ENCODE results near the gene CFAP65. TPM values are rescaled to one million over a fixed set of nuclear protein-coding genes. Genes with fewer than 3 reads are reported as not detected.

Gene CFAP65
- total and polyA plus RNA-seq, 2 of the 13 experiments (the other 11 are each of a cell fraction or from before 2014, with no cell fraction given): 0.05 TPM; not detected in 1

- TF ChIP-seq ZFP36L1 (CRISPR knock-in tag; IDR thresholded peaks at IDR 0.05): no peak
These were observed 85.3 kb downstream of the CFAP65 start (continued) for GRCh38 chr2:218956039-218956438.

DNA sequence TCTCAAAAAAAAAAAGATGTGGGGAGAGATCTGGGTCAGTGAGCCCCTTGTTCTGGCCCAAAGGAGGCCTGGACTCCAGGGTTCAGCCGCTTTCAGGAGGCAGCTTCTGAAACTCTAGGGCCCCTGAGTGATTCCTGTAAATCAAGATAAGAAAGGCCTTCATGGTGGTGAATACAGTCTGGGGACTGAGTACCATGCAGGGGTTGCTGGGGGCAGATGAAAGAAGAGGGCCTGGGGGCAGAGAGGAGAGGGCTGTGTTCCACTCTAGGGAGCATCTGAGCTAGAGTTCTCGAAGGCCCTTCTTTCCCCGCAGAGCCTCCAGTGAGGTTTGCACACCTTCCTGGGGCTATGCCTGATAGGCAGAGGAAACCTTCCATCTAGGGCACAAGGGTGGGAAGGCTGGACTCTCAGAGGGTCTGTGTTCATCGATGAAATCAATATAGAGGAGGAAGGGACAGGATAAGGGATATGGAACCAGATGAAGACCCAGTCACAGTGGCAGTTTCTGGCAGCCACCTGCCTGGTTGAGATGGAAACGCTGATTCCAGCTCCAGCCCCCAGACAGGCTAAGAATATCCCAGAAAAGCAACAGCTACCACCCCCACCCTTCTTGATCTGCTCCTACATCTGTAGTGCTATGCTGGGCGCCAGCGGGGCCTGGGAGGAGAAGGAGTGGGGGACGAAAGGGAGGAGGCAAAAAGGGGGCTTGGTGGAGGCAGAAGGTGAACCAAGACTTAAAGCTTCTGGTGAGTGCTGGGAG, 86.6 kb downstream of the CFAP65 start:
- Histone ChIP-seq H3K27me3 (ENCODE audit: control insufficient read depth in 1 of 2, insufficient read depth in 2 of 2, low read length in 2 of 2) (peaks cover 4 to 80% of the 10 kb centered on the region in 2 experiments), H3K4me2 (ENCODE audit: low read depth, low read length) (no peak overlapping the region), H2AFZ (ENCODE audit: low read length) (no peak overlapping the region), H3K4me3 (replicated peaks in 1 of 3; ENCODE audit: insufficient read depth in 1 of 3, low read depth in 2 of 3, low read length in 3 of 3) (no peak overlapping the region), H4K20me1 (ENCODE audit: insufficient read depth, low read length) (no peaks in the 10 kb centered on the region), H3K9me3 (ENCODE audit: low read length) (no peaks in the 10 kb centered on the region), H3K9ac (ENCODE audit: insufficient read depth, low read depth, low read length) (no peak overlapping the region), H3K79me2 (ENCODE audit: insufficient read depth, low read length) (no peaks in the 10 kb centered on the region), H3K4me1 (ENCODE audit: insufficient read depth, low read length) (peaks cover 6% of the 10 kb centered on the region; the same call in 1 of the 2 replicates), H3K36me3 (replicated peaks in 1 of 2; ENCODE audit: control insufficient read depth in 1 of 2, insufficient read depth in 2 of 2, low read length in 2 of 2) (no peaks in the 10 kb centered on the region), H3K27ac (ENCODE audit: extremely low read length, insufficient read depth, low read length) (no peak overlapping the region)
- in situ Hi-C loops (cut with HindIII; ENCODE audit: extremely low pct_ligation_motif_present, low pct_unique_long_range_greater_than_20kb) (no loop called here), intact Hi-C loops (cut with micrococcal nuclease; ENCODE audit: unreplicated experiment) (loop anchor here (10.0 kb wide), 1 partner anchor 90 kb away; no protein-coding TSS in a partner anchor)
- WGBS (ENCODE audit: low lambda C conversion rate): 8% methylated on average over 8 of the region's 8 CpGs
- DNase-seq (ENCODE audit: low spot score): no peak
- no TSS peak for BruUV-seq (replicated peaks)
- ChIA-PET CTCF (ENCODE audit: low intra/inter-chr PET ratio, low total read pairs) (no interaction called here), POLR2A (no interaction called here)
- TF ChIP-seq RARA (CRISPR knock-in tag; IDR thresholded peaks at IDR 0.05) (no peak), ZNF451 (CRISPR knock-in tag; IDR thresholded peaks at IDR 0.05) (no peak), ETV6 (CRISPR knock-in tag; conservative IDR thresholded peaks at IDR 0.05) (no peak), FIP1L1 (IDR thresholded peaks at IDR 0.05; ENCODE audit: borderline replicate concordance, insufficient read depth, low read depth, low read length) (no peak), HBP1 (CRISPR knock-in tag; IDR thresholded peaks at IDR 0.05; ENCODE audit: low read depth) (no peak), PREB (CRISPR knock-in tag; IDR thresholded peaks at IDR 0.05) (no peak), GABPB1 (CRISPR knock-in tag; IDR thresholded peaks at IDR 0.05) (no peak), CEBPZ (IDR thresholded peaks at IDR 0.05; ENCODE audit: low read length) (no peak)
- TF ChIP-seq, protein P1, sequence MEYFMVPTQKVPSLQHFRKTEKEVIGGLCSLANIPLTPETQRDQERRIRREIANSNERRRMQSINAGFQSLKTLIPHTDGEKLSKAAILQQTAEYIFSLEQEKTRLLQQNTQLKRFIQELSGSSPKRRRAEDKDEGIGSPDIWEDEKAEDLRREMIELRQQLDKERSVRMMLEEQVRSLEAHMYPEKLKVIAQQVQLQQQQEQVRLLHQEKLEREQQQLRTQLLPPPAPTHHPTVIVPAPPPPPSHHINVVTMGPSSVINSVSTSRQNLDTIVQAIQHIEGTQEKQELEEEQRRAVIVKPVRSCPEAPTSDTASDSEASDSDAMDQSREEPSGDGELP (IDR thresholded peaks at IDR 0.05; ENCODE audit: borderline replicate concordance, low read depth): no peak
- ATAC-seq: no peak
- no peak for FAIRE-seq

All from HepG2 (cell line).